ENCODE results near the gene ODF4. TPM values are rescaled to one million over a fixed set of nuclear protein-coding genes. Genes with fewer than 3 reads are reported as not detected.

Gene ODF4
- total and polyA plus RNA-seq, 2 of the 13 experiments (the other 11 are each of a cell fraction or from before 2014, with no cell fraction given) = not detected

DNA sequence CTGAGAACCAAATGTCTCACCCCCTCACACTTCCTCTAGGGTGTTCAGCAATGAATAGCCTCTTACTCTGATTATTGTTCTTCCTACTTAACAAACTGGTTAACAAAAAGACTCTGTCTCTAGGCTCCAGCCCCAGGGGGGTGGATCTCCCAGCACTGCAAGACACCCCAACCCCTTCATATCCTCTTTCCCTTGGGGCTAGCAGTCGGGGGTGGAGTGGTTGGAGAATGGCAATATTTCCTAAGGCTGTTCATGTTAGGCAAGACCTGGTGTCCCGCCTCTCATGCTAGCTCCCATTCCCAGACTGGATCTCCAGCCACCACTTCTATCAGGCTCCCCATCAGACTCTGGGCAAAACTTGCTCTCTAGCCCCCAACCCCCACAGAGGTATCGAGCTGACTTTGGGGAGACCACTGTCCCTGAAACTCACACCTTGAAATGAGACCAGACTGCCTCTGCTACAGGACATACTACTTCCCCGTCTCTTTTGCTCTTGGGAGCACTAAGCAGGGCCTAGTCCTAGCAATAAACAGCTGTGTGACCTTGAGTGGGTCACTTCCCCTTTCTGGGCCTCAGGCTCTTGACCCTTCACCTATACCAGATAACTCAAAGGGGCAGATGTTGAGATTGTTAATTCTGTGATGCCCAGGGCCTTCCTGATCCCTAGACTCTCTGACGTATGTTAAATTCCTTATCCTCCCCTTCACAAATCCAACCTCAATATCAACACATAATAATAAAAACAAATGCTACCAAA, 46.8 kb upstream of the ODF4 start (continued):
- TF ChIP-seq RNF219 (CRISPR knock-in tag; IDR thresholded peaks at IDR 0.05) = no peak
- no peak for TF ChIP-seq GLMP (CRISPR knock-in tag; IDR thresholded peaks at IDR 0.05; ENCODE audit: borderline replicate concordance)
- TF ChIP-seq TRIM24 (CRISPR knock-in tag; IDR thresholded peaks at IDR 0.05) = no peak

DNA sequence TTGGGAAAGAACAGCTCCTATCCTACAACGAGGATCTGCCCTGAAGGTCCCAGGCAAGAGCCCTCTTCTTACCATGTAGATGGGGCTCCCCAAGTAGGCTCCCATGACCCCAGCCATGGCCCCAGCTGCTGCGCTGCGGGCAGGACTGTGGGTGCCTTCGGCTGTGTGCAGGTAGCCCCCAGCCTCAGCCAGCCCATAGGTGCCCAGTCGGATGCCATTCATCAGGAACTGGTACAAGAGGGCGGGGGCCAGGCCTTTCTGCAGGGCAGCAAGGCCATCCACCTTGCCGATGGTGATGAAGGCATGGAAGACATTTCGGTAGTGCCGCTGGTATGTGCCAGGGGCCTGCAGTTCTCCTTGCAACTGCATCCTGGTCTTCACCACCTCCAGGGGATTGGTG, 45.3 kb upstream of the ODF4 start:
- no peak overlapping the region for H2AFZ ChIP-seq (ENCODE audit: low read length)
- TF ChIP-seq ZFX (CRISPR knock-in tag; IDR thresholded peaks at IDR 0.05; ENCODE audit: low read depth) = no peak
- TF ChIP-seq ZNF564 (CRISPR knock-in tag; IDR thresholded peaks at IDR 0.05) = no peak
- TF ChIP-seq ZNF576 (CRISPR knock-in tag; IDR thresholded peaks at IDR 0.05) = no peak
- TF ChIP-seq, protein P1, sequence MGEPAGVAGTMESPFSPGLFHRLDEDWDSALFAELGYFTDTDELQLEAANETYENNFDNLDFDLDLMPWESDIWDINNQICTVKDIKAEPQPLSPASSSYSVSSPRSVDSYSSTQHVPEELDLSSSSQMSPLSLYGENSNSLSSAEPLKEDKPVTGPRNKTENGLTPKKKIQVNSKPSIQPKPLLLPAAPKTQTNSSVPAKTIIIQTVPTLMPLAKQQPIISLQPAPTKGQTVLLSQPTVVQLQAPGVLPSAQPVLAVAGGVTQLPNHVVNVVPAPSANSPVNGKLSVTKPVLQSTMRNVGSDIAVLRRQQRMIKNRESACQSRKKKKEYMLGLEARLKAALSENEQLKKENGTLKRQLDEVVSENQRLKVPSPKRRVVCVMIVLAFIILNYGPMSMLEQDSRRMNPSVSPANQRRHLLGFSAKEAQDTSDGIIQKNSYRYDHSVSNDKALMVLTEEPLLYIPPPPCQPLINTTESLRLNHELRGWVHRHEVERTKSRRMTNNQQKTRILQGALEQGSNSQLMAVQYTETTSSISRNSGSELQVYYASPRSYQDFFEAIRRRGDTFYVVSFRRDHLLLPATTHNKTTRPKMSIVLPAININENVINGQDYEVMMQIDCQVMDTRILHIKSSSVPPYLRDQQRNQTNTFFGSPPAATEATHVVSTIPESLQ (CRISPR knock-in tag; conservative IDR thresholded peaks at IDR 0.05) = no peak
- TF ChIP-seq ZNF556 (CRISPR knock-in tag; IDR thresholded peaks at IDR 0.05; ENCODE audit: borderline replicate concordance) = no peak
- no peak for TF ChIP-seq HNF4A (CRISPR knock-in tag; IDR thresholded peaks at IDR 0.05)
- no peak for TF ChIP-seq ZEB1 (IDR thresholded peaks at IDR 0.05; ENCODE audit: insufficient replicate concordance, low read depth)
- TF ChIP-seq ZNF264 (CRISPR knock-in tag; IDR thresholded peaks at IDR 0.05) = no peak
- no peak for TF ChIP-seq ETV6 (CRISPR knock-in tag; conservative IDR thresholded peaks at IDR 0.05)
- BruUV-seq (replicated peaks) = no TSS peak
- no peaks in the 10 kb centered on the region for H3K9me3 ChIP-seq (ENCODE audit: low read length)
- H3K27me3 ChIP-seq (ENCODE audit: control insufficient read depth in 1 of 2, insufficient read depth in 2 of 2, low read length in 2 of 2) = no peaks in the 10 kb centered on the region
- POLR2A ChIA-PET = interaction anchor here (1.3 to 2.6 kb wide), 8 partner anchors 11 to 121 kb away, joined by 5 to 41 read pairs (median 10); partner anchors contain the start of genes CTC1, PFAS and TMEM107
- CTCF ChIA-PET (ENCODE audit: low intra/inter-chr PET ratio, low total read pairs) = no interaction called here
- peak overlapping the region; percentile 69; the same call in 1 of the 2 replicates for H3K9ac ChIP-seq (ENCODE audit: insufficient read depth, low read depth, low read length)
- H3K4me1 ChIP-seq (ENCODE audit: insufficient read depth, low read length) = peaks cover 49% of the 10 kb centered on the region
- no CpG with 5 or more reads among the region's 9 CpGs for WGBS (ENCODE audit: low lambda C conversion rate)
- peak overlapping the region; percentile 91 for H3K4me2 ChIP-seq (ENCODE audit: low read depth, low read length)
- H3K27ac ChIP-seq (ENCODE audit: extremely low read length, insufficient read depth, low read length) = no peak overlapping the region
- intact Hi-C loops (cut with micrococcal nuclease; ENCODE audit: unreplicated experiment) = loop anchor here (2.0 kb wide), 1 partner anchor 46 kb away; the partner anchor contains the start of genes CTC1 and PFAS
- no peaks in the 10 kb centered on the region for H4K20me1 ChIP-seq (ENCODE audit: insufficient read depth, low read length)
- H3K36me3 ChIP-seq (replicated peaks in 1 of 2; ENCODE audit: control insufficient read depth in 1 of 2, insufficient read depth in 2 of 2, low read length in 2 of 2) = no peaks in the 10 kb centered on the region
- ATAC-seq = no peak
- DNase-seq (ENCODE audit: low spot score) = no peak
- in situ Hi-C loops (cut with HindIII; ENCODE audit: extremely low pct_ligation_motif_present, low pct_unique_long_range_greater_than_20kb) = no loop called here
- peak overlapping the region; percentile 60 to 79 (median 72); a peak in 5 of 6 replicates for H3K4me3 ChIP-seq (replicated peaks in 1 of 3; ENCODE audit: insufficient read depth in 1 of 3, low read depth in 2 of 3, low read length in 3 of 3)
- no peak for FAIRE-seq
- H3K79me2 ChIP-seq (ENCODE audit: insufficient read depth, low read length) = peaks cover 3% of the 10 kb centered on the region
